Hepatocyte (in vitro differentiated cells): ENCODE measurements around the gene GLRA2.

ENCODE experiments used
- EZH2 ChIP-seq: fragments of 200-600 bp; sonication (generic); IDR thresholded peaks from 2 replicates; pipeline ENCODE4 v1.6.1; 2016; ENCODE audit warnings: antibody characterized with exemption, mild to moderate bottlenecking, borderline replicate concordance
- TF ChIP-seq, protein P1 (sequence below): fragments of 200-600 bp; sonication (generic); IDR thresholded peaks from 2 replicates; pipeline ENCODE4 v1.5.1; 2016; ENCODE audit warnings: antibody characterized with exemption, mild to moderate bottlenecking; ENCODE audit not compliant: poor library complexity

DNA sequence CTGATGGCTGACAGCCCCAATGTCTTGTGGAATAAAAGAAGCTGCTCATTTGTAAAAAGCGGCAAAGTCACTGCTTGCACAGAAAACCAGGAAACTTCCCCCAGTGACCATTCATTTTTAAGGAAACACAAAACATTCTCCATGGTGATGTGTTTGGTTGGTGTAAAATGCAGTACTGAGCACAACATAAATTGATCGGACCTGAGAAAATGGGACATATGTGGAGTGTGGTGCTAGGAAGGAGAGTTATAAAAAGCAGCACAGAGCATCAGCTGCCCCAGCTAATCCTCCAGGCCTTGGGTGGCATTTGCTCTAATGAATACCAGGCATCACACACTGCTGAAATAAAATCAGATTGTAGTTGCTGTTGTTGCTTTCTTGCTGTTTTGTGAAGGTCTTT, 55.2 kb downstream of the GLRA2 start:
- TF ChIP-seq, protein P1, sequence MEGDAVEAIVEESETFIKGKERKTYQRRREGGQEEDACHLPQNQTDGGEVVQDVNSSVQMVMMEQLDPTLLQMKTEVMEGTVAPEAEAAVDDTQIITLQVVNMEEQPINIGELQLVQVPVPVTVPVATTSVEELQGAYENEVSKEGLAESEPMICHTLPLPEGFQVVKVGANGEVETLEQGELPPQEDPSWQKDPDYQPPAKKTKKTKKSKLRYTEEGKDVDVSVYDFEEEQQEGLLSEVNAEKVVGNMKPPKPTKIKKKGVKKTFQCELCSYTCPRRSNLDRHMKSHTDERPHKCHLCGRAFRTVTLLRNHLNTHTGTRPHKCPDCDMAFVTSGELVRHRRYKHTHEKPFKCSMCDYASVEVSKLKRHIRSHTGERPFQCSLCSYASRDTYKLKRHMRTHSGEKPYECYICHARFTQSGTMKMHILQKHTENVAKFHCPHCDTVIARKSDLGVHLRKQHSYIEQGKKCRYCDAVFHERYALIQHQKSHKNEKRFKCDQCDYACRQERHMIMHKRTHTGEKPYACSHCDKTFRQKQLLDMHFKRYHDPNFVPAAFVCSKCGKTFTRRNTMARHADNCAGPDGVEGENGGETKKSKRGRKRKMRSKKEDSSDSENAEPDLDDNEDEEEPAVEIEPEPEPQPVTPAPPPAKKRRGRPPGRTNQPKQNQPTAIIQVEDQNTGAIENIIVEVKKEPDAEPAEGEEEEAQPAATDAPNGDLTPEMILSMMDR = no peak
- no peak for TF ChIP-seq EZH2
